GM21381 (cell line): ENCODE results near the gene GLP1R.

Experiments
- ATAC-seq: cut with Tn5 transposase; IDR thresholded peaks from one replicate; pipeline ENCODE4 v1.9.1; 2021; ENCODE audit warnings: mild to moderate bottlenecking, moderate library complexity; ENCODE audit not compliant: unreplicated experiment

GLP1R gene

DNA sequence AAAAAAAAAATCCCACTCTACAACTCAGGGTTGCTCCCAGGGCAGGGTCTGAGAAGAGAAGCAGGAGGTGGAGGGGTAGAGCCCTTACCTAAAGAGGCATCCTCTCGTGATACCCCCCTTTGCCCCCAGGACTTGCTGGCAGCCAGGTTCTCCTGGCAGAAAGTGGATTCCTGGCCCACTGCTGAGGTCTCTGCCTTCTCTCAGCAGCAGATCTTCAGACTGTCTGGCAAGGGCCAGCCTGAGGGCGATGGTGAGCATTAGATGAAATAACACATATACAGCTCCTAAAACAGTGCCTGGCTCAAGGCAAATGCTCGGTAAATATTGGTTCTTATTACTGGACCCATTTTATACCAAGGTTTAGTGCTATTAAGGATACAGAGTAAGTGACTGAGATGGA lies 4.8 kb upstream of the GLP1R start:
- ATAC-seq: no peak

DNA sequence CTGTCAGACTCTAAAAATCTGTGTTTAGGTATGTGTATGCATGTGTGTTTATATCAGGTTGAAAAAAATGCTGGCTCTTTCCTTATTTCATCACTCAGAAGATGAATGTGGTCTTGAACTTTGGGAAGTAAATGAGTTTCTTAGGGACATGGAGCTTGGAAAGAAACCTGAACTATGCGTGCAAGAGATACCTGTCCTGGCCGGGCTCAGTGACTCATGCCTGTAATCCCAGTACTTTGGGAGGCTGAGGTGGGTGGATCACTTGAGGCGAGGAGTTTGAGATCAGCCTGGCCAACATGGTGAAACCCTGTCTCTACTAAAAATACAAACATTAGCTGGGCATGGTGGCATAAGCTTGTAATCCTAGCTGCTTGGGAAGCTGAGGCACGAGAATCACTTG lies 4.4 kb upstream of the GLP1R start:
- no peak for ATAC-seq

DNA sequence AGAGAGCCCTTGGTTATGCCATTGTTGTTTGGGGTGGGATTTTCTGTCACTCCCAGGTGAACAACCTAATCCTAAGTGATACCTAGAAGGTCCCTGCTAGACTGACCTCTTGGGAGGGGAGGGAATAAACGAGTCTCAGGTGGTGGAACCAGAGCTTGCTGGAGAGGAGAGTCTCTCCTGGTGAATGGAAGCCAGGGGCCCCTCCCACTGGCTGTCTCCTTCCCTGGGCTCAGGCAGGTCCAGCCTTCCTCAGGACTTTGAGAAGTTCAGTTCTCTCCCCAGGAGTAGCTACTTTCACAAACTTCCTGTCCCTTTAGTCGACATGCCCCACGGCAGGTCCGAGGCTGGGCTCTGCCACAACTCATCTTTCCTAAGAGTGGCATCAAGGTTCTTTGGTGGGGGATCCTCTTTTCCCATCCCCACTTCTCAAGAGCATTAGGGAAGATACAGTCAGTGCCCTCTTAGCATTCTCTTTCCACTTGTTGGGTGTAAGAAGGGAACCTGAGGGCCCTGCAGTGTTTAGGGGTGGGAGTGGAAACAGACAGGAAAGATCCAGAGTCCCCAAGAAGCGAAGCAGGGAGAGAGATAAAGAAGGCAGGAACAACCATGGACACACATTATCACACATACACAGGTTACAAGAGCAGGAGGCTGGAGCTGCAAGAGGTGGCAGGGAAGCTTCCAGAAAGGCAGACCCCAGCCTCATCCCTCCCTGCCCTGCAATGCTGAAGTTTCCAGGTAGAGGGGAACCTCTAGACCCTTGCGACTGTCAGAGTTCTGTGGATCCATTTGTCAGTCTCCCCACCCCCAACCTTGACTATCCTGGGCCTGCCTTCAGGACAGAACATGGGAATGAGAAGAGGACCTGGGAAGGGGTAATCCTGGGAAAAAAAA lies 900 bp upstream of the GLP1R start:
- ATAC-seq: no peak

- ATAC-seq: no peak
Measured at GRCh38 chr6:39049575-39050283, 1.1 kb downstream of the GLP1R start.

DNA sequence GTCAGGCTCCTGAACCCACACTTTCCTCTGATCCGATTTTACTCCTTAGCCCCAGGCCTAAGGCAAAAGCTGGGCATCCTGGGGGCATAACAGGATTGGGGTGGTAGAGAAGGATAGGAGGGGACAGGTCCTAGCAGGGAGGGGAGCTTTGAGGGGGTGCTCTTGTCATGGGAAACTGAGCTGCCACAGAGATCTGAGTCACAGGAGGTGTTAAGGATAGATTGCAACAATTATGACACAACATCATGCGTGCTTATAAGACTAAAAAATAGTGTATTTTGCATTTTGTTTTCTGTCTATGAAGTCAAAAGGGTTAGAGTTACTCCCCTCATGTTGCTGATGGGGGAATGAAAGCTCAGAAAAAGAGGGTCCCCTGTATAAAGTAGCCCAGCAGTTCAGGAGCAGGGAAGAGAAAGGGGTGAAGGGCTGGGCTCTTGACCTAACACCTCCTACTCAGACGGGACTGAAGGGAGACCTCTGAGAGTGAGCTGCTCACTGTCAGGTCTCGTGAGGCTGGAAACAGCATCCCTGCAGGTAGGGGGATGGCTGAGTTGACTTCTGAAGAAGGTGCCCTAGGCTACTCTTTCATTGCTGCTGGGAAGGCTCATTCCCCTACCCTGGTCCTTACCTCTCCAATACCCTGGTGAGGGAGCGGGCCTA lies 2.0 kb downstream of the GLP1R start:
- ATAC-seq: no peak

GRCh38 chr6:39051399-39052122 lies 3.0 kb downstream of the GLP1R start:
- no peak for ATAC-seq

DNA sequence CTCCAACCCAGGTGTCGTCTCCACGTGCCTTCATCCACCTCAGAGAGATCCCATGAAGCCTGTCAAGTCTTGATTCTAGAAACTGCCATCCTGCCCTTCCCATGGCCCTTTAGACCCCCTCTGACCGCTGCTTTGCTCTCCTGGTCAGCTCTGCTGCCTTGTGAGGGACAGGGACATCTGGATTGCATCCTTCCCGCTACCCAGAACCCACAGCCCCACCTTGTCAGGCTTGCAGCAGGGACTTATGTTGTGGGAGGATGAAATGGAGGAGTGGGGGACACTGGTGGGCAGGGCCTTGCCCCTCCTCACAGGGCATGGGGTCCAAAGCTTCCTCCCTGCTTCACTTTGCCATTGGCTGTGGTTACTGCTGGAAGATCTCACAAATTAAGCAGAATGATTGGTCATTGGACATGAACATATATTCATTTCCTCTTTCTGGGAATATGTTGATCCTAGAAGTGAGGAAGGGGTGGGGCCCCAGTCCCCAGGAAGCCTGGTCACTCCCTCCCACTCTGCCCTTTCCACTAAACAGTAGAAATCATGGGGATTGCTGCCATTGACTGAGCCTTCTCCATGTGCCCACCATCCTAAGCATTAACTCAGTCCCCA lies 4.5 kb downstream of the GLP1R start:
- no peak for ATAC-seq

- ATAC-seq: no peak
Measured at GRCh38 chr6:39053854-39054576, 5.4 kb downstream of the GLP1R start.

GRCh38 chr6:39054577-39055142 lies 6.1 kb downstream of the GLP1R start:
- ATAC-seq: no peak

GRCh38 chr6:39055661-39056060 lies 7.1 kb downstream of the GLP1R start:
- no peak for ATAC-seq

DNA sequence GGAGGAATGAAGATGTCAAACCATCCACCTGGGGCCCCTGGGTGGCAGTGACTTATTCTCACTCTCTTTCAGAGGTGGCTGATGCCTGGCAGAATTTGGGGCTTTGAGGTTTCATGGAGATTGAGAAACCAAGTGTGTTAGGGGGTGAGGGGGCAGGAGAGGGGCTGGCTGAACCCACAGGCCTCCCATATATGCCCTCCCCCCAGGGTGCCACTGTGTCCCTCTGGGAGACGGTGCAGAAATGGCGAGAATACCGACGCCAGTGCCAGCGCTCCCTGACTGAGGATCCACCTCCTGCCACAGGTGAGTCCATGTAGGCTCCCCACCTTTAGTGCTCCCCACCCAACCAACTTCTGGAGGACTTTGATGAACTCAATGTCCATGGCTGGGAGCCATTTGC lies 7.6 kb downstream of the GLP1R start:
- no peak for ATAC-seq

DNA sequence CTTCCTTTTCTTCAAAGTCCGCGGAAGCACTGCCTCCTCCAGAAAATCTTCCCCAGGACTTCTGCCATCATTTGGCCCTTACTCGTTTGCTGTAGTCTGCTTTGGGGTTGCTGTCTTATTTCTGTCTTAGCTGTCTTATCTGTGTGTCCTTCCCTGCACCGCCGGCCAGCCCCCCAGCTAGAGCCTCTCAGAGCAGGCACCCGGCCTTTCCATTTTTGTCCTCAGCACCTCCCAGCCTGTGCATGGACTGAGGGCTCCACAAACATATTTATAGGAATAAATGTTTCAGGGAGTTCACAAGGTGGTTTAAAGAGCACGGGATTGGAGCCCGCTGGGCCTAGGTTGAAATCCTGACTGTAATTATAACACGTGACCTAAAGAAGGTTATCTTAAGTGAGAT lies 8.1 kb downstream of the GLP1R start:
- ATAC-seq: no peak

- no peak for ATAC-seq
Measured at GRCh38 chr6:39057251-39058155, 8.9 kb downstream of the GLP1R start.

DNA sequence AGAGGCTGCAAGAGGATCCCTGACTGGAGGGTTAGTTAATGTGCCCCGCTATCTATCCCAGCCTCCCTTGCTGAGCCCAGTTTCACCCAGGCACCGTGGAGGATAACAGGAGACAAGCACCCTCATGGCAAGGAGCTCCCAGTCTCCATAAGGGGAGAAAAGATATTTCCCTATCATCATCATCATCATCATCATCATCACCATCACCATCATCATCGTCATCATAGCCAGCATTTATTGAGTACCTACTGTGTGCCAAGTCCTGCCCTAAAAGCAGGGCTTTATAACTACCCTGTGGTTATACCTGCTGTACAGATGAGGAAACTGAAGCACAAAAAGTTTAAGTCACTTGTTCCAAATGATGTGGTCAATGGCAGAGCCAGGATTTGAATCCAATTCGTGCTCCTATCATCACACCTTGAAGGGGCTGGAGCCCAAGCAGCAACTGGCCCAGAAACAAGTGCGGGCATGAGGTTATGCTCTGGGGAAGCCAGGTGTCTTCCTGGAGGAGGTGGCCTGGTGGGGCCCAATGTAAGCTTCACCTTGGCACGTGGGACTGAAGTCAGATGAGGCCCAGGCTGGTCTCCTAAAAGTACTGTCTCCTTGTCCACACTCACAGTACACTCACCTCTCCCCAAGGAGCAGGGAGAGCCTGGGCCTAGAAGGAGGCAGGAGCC lies 10.0 kb downstream of the GLP1R start:
- no peak for ATAC-seq

GRCh38 chr6:39059496-39060310 lies 11.1 kb downstream of the GLP1R start:
- no peak for ATAC-seq

DNA sequence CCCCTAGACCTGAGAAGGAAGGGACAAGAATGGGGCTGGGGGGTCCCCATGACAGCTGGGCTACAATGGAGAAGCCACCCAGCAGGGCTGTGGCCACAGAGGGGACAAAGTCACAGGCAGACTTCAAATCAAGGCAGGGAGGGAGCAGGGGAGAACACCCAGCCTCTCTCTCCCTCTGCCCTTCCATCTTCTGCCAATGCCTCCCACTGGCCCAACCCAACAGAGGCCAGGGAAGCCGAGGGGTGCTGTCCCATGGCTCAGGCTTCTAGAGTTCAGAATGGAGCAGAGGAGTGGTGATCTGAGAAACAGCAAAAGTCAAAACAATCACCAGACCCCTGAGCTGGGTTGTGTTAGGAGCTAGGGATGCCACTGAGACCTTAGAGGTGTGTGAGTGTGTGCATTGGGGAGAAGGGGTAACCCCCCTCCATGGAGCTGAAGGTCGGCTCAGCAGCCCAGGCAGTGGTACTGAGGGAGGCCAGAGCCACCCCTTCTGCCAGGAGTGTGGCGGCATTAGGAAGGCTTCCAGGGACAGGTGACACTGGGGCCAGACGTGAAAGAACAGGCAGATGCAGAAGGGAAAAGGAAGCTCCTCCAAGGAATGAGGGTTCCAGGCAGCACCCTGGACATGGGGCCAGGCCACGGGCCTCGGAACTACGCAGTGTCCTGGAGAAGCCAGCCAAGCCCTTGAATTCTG lies 12.0 kb downstream of the GLP1R start:
- ATAC-seq: no peak

DNA sequence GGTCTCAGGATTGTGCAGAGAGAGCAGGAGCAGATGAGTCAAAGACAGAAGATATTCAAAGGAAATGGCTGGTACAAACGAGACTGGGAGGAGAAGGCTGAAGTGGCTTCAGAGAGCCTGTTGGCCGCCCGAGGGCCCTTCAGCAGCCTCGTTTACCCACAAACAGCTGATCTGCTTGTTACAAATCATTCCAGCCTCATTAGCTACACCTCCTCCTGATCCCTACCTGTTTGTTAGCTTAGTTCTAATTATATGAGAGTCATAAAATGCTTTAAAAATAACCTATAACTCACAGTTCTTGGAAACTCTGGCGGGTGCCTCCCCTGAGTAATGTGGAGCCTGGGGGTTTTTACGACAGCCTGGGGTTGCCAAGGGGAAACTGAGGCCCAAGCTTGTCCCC lies 12.6 kb downstream of the GLP1R start:
- no peak for ATAC-seq
